Measurements from ENCODE around the gene PSMD6. TPM values are rescaled to one million over a fixed set of nuclear protein-coding genes. Genes with fewer than 3 reads are reported as not detected.

Gene PSMD6
- total RNA-seq, 4 donors from 2014 or later: 37.3 to 48.7 (median 38.2) TPM

- Histone ChIP-seq H3K27me3 (no peaks in the 10 kb centered on the region), H3K4me1 (peaks cover 0 to 31% (median 9%) of the 10 kb centered on the region in 4 donors), H3K27ac (no peak overlapping the region), H3K9me3 (no peaks in the 10 kb centered on the region), H3K36me3 (no peaks in the 10 kb centered on the region), H3K4me3 (no peak overlapping the region)
- TF ChIP-seq POLR2A (IDR thresholded peaks at IDR 0.05): no peak
- TF ChIP-seq CTCF (IDR thresholded peaks at IDR 0.05): no peak
- no peak for DNase-seq
Measured at GRCh38 chr3:63963496-63963895, 59.8 kb downstream of the PSMD6 start.

- TF ChIP-seq CTCF (IDR thresholded peaks at IDR 0.05) (peak; percentile 49 to 84 (median 74)), POLR2A (IDR thresholded peaks at IDR 0.05) (no peak)
- DNase-seq: no peak
- Histone ChIP-seq H3K36me3 (no peaks in the 10 kb centered on the region), H3K27me3 (no peaks in the 10 kb centered on the region), H3K4me1 (peaks cover 0 to 15% (median 4%) of the 10 kb centered on the region in 4 donors), H3K27ac (no peak overlapping the region), H3K4me3 (no peak overlapping the region), H3K9me3 (no peaks in the 10 kb centered on the region)
Measured at GRCh38 chr3:63961891-63962290, 61.4 kb downstream of the PSMD6 start.

Small RNAs within 50 kb of the gene (small RNA-seq; reads per million reads assigned to genes)
- 0 reads per million in 2 donors for gene RF00012

Other genes with a start within 250 kb of the PSMD6 start
- not detected for gene C3orf49, start 204.2 kb downstream of the PSMD6 start, total RNA-seq
- gene THOC7, start 159.7 kb downstream of the PSMD6 start, total RNA-seq: 10 to 100 TPM; 19.4 to 64.4 (median 36.5) TPM
- gene ATXN7, start 159.6 kb downstream of the PSMD6 start, total RNA-seq: 10 to 100 TPM; 48.5 to 80.3 (median 75.2) TPM
- not detected for gene SCAANT1, start 111.1 kb downstream of the PSMD6 start, total RNA-seq
- gene PRICKLE2, start 202.0 kb upstream of the PSMD6 start, total RNA-seq: 10 to 100 TPM in 2 of 4 donors, 1 to 10 TPM in 2; 3.5 to 22.3 (median 11.8) TPM

All from Peyer's patch (tissue), 4 donors.